K562 (cell line): Measurements from ENCODE around the gene FKBP11. TPM values are rescaled to one million over a fixed set of nuclear protein-coding genes. Genes with fewer than 3 reads are reported as not detected.

Experiments used
- ATAC-seq: fragments of 200-7000 bp; cut with Tn5 transposase; 3 replicates; pipeline ENCODE4 v1.9.1; 2020; ENCODE audit warnings: moderate library complexity
- BruUV-seq: library from RNA; stranded (reverse); fragments of 400-500 nt; replicated peaks from 2 replicates; lab custom pipeline; 2021; lab: Mats Ljungman, UMichigan
- CTCF ChIA-PET: fragments of 300-600 bp; formaldehyde crosslinking; extraction: SDS; loops from one replicate; lab custom pipeline; 2021; ENCODE audit warnings: low intra/inter-chr PET ratio; lab: Yijun Ruan, JAX
- POLR2A ChIA-PET: fragments of 300-600, 350-650 bp; sonication (Branson Sonifier 250); formaldehyde crosslinking; extraction: SDS; loops from one replicate; lab custom pipeline; 2021; ENCODE audit warnings: antibody characterized with exemption, inconsistent platforms; lab: Yijun Ruan, JAX
- DNase-seq, 4 experiments: peaks; one replicate each; pipeline versions ENCODE4 v3.0.0 to v3.0.0-alpha.2; 2011 to 2018; ENCODE audit warnings: low spot score in 3 of 4, mixed read lengths in 3 of 4; ENCODE audit errors: extremely low read depth in 1 of 4
- FAIRE-seq: peaks from 2 replicates; lab custom pipeline; 2011; peaks lifted over from hg19 to GRCh38; lab: Jason Lieb, UNC
- H2AFZ ChIP-seq: 2 replicates; pipeline ENCODE4 v1.6.0; 2011; ENCODE audit warnings: low read depth, low read length, control low read depth, inconsistent platforms
- H3K27ac ChIP-seq: fragments of 200-600 bp; 3 replicates; pipeline ENCODE4 v1.8.0; 2011; ENCODE audit warnings: low read depth, mild to moderate bottlenecking, control low read depth, inconsistent platforms, low read length, moderate library complexity, mixed read lengths; ENCODE audit errors: extremely low read depth
- H3K27me3 ChIP-seq, 2 experiments: fragments of 300-600 bp in 1 of 2; 2 replicates in 1 of 2; 3 replicates in 1 of 2; pipeline versions ENCODE4 v1.6.0 to v1.8.0; 2011; ENCODE audit warnings: inconsistent platforms in 2 of 2, low read length in 2 of 2, mild to moderate bottlenecking in 1 of 2, mixed read lengths in 1 of 2, moderate library complexity in 1 of 2; ENCODE audit not compliant: control insufficient read depth in 2 of 2, insufficient read depth in 2 of 2
- H3K36me3 ChIP-seq: fragments of 300-600 bp; 3 replicates; pipeline ENCODE4 v1.8.0; 2011; ENCODE audit warnings: mild to moderate bottlenecking, low read length, inconsistent platforms; ENCODE audit not compliant: control insufficient read depth, insufficient read depth
- H3K4me1 ChIP-seq, 2 experiments: fragments of 200-600 bp in 1 of 2; replicated peaks in 1 of 2; 2 replicates in 1 of 2; 3 replicates in 1 of 2; pipeline versions ENCODE4 v1.5.1 to v1.8.0; 2011; ENCODE audit warnings: inconsistent platforms in 2 of 2, low read length in 2 of 2, mild to moderate bottlenecking in 1 of 2, mixed read lengths in 1 of 2, moderate library complexity in 1 of 2; ENCODE audit not compliant: control insufficient read depth in 2 of 2, insufficient read depth in 2 of 2
- H3K4me2 ChIP-seq: 2 replicates; pipeline ENCODE4 v1.6.1; 2011; ENCODE audit warnings: low read length, control low read depth, inconsistent platforms, mixed read lengths; ENCODE audit not compliant: insufficient read depth
- H3K4me3 ChIP-seq: fragments of 200-600 bp; sonication (generic), shearing (Covaris generic); 2 replicates; pipeline ENCODE4 v1.5.1; 2016; ENCODE audit warnings: control low read depth, inconsistent platforms
- H3K79me2 ChIP-seq: fragments of 200-600 bp; 3 replicates; pipeline ENCODE4 v1.8.0; 2011; ENCODE audit warnings: low read length, inconsistent platforms; ENCODE audit not compliant: control insufficient read depth, insufficient read depth
- H3K9ac ChIP-seq, 2 experiments: 2 replicates each; pipeline versions ENCODE4 v1.6.0 to v1.6.1; 2011; ENCODE audit warnings: low read depth in 2 of 2, low read length in 2 of 2, control low read depth in 1 of 2, inconsistent platforms in 1 of 2, mild to moderate bottlenecking in 1 of 2, mixed read lengths in 1 of 2; ENCODE audit not compliant: insufficient read depth in 1 of 2
- H3K9me1 ChIP-seq: one replicate; pipeline ENCODE4 v1.6.0; 2011; ENCODE audit warnings: inconsistent platforms, mild to moderate bottlenecking, low read length, moderate library complexity; ENCODE audit not compliant: control insufficient read depth, insufficient read depth
- H3K9me3 ChIP-seq: replicated peaks from 2 replicates; pipeline ENCODE4 v1.5.1; 2011; ENCODE audit warnings: low read depth, low read length, inconsistent platforms; ENCODE audit not compliant: control insufficient read depth, insufficient read depth
- H4K20me1 ChIP-seq: replicated peaks from 2 replicates; pipeline ENCODE4 v1.6.1; 2011; ENCODE audit warnings: low read length, inconsistent platforms, mixed read lengths; ENCODE audit not compliant: control insufficient read depth, insufficient read depth
- SPI1 ChIP-seq: IDR thresholded peaks from 2 replicates; pipeline ENCODE4 v1.6.1; 2011; ENCODE audit warnings: low read depth, low read length, control low read depth, borderline replicate concordance
- WGBS: fragments of 100-300 bp; shearing (Covaris generic); methylation state at CpG from one replicate; pipeline ENCODE4 v1.1.6; 2016; ENCODE audit warnings: low coverage, mixed read lengths; ENCODE audit not compliant: insufficient coverage; ENCODE audit errors: missing lambda C conversion rate; 5-methylcytosine and 5-hydroxymethylcytosine counted together
- in situ Hi-C: fragments of 300-500 bp; cut with MboI; formaldehyde crosslinking; loops from 4 replicates; pipeline ENCODE4 v1.15.0; 2018; ENCODE audit warnings: inconsistent platforms, mixed read lengths
- intact Hi-C: fragments of 100-400 bp; cut with micrococcal nuclease; formaldehyde crosslinking; loops from 2 replicates; pipeline ENCODE4 v1.14.2; 2022
- polyA plus RNA-seq, 8 experiments: library from polyadenylated mRNA; depleted of rRNA in 4 of 8; stranded (reverse) in 5 of 8; unstranded in 3 of 8; fragments of >200 nt; fragmentation: Nextera tagmentation in 2 of 8; fragmentation: Illumina TruSeq in 1 of 8; extraction: Ambion mirVana in 2 of 8; extraction: Trizol in 1 of 8; gene quantifications; 2 replicates each; pipeline versions ENCODE4 v1.2.1 to v1.2.3, GENCODE V29; 2011 to 2014; ENCODE audit warnings: inconsistent platforms in 1 of 8, missing spikeins in 1 of 8
- total RNA-seq, 7 experiments: library from RNA; depleted of rRNA in 6 of 7; stranded (reverse); fragments of >200 nt in 6 of 7; fragmentation: Illumina TruSeq in 2 of 7; extraction: Trizol in 2 of 7; gene quantifications; 2 replicates each; pipeline versions ENCODE4 v1.2.1 to v1.2.3, GENCODE V29; 2011 to 2021; ENCODE audit warnings: low replicate concordance in 1 of 7
- TF ChIP-seq, protein P1 (sequence below), 2 experiments: IDR thresholded peaks; 2 replicates each; pipeline ENCODE4 v1.6.1; 2012; ENCODE audit warnings: improper control_type of control experiment in 2 of 2, low read depth in 2 of 2, low read length in 2 of 2, borderline replicate concordance in 1 of 2

FKBP11 gene
- total and polyA plus RNA-seq, 9 of the 15 experiments (the other 6 are each of a cell fraction or from before 2014, with no cell fraction given), result 1.6 to 8.2 (median 5.8) TPM

DNA sequence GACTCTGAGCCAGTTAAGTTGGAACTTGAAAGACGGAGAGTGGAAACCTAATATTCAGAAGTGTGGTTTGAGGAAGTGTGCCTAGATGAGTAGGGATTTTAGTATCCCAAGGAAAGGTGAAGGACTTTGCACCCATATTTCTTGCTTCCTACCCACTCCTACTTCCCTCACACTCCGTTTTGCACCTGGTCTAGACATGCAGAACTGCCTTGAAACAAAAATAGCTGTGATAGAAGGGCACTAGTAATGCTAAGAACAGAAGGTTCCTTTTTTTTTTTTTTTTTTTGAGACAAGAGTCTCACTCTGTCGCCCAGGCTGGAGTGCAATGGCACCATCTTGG, 32.7 kb upstream of the FKBP11 start:
- POLR2A ChIA-PET, result interaction anchor here (0.6 to 1.1 kb wide), 5 partner anchors 8 to 264 kb away, joined by 3 to 7 read pairs (median 5); no protein-coding TSS in a partner anchor

More for the DNA sequence above, 32.7 kb upstream of the FKBP11 start:
- Histone ChIP-seq H3K4me3 (peak overlapping the region; percentile 89), H2AFZ (peak overlapping the region; percentile 81), H3K4me2 (peak overlapping the region; percentile 89), H3K9me1 (peaks cover 4% of the 10 kb centered on the region), H4K20me1 (no peaks in the 10 kb centered on the region; the same call in 1 of the 2 replicates), H3K36me3 (peaks cover 28% of the 10 kb centered on the region), H3K4me1 (peaks cover 9 to 14% of the 10 kb centered on the region in 2 experiments; a peak in 4 of 5 replicates), H3K27me3 (no peaks in the 10 kb centered on the region), H3K79me2 (peaks cover 42% of the 10 kb centered on the region), H3K9ac (no peak overlapping the region), H3K9me3 (no peaks in the 10 kb centered on the region), H3K27ac (no peak overlapping the region)
- CTCF ChIA-PET, result no interaction called here
- WGBS, result 27% methylated on average over 3 of the region's 3 CpGs
- in situ Hi-C loops (no loop called here), intact Hi-C loops (no loop called here)
- TF ChIP-seq, protein P1, sequence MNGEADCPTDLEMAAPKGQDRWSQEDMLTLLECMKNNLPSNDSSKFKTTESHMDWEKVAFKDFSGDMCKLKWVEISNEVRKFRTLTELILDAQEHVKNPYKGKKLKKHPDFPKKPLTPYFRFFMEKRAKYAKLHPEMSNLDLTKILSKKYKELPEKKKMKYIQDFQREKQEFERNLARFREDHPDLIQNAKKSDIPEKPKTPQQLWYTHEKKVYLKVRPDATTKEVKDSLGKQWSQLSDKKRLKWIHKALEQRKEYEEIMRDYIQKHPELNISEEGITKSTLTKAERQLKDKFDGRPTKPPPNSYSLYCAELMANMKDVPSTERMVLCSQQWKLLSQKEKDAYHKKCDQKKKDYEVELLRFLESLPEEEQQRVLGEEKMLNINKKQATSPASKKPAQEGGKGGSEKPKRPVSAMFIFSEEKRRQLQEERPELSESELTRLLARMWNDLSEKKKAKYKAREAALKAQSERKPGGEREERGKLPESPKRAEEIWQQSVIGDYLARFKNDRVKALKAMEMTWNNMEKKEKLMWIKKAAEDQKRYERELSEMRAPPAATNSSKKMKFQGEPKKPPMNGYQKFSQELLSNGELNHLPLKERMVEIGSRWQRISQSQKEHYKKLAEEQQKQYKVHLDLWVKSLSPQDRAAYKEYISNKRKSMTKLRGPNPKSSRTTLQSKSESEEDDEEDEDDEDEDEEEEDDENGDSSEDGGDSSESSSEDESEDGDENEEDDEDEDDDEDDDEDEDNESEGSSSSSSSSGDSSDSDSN (IDR thresholded peaks at IDR 0.05; ENCODE audit: borderline replicate concordance in 1 of 2, low read depth in 2 of 2, low read length in 2 of 2), result no peak
- TF ChIP-seq SPI1, result peak; percentile 44; the same call in 1 of the 2 replicates
- FAIRE-seq (no peak), DNase-seq (no peak), ATAC-seq (no peak)
- no TSS peak for BruUV-seq
